Lung (tissue), 12 donors: ENCODE measurements around the gene CYTH1. TPM values are rescaled to one million over a fixed set of nuclear protein-coding genes. Genes with fewer than 3 reads are reported as not detected.
A peak's percentile ranks its signal among the peaks of the same experiment; 100 is the strongest.

Source experiments
- ATAC-seq: fragments of 200-7000 bp; cut with Tn5 transposase; one replicate; pipeline ENCODE4 v1.9.1; 2020; ENCODE audit warnings: moderate number of reproducible peaks; ENCODE audit not compliant: insufficient read depth, low FRiP score
- DNase-seq, 3 donors: peaks; one replicate each; pipeline ENCODE4 v3.0.0-alpha.2; 2013 to 2017
- H3K27ac ChIP-seq, 2 donors: one replicate each; pipeline ENCODE4 v1.5.1; 2013; ENCODE audit warnings: mild to moderate bottlenecking in 2 of 2, moderate library complexity in 2 of 2, control low read depth in 1 of 2, inconsistent platforms in 1 of 2, low read depth in 1 of 2, low read length in 1 of 2
- H3K27me3 ChIP-seq, 3 donors: one replicate each; pipeline ENCODE4 v1.5.1; 2013; ENCODE audit warnings: low read length in 2 of 3; ENCODE audit not compliant: control insufficient read depth in 3 of 3, insufficient read depth in 3 of 3
- H3K36me3 ChIP-seq, 4 donors: one replicate each; pipeline ENCODE4 v1.5.1; 2013; ENCODE audit warnings: low read length in 4 of 4, mild to moderate bottlenecking in 1 of 4, moderate library complexity in 1 of 4; ENCODE audit not compliant: control insufficient read depth in 4 of 4, insufficient read depth in 4 of 4
- H3K4me1 ChIP-seq, 5 donors: one replicate each; pipeline ENCODE4 v1.5.1; 2013; ENCODE audit warnings: low read length in 5 of 5, mild to moderate bottlenecking in 2 of 5, moderate library complexity in 1 of 5; ENCODE audit not compliant: control insufficient read depth in 5 of 5, insufficient read depth in 5 of 5
- H3K4me3 ChIP-seq: one replicate; pipeline ENCODE4 v1.5.1; 2013; ENCODE audit warnings: mild to moderate bottlenecking, control low read depth, moderate library complexity
- H3K9ac ChIP-seq, 2 donors: one replicate each; pipeline ENCODE4 v1.5.1; 2013; ENCODE audit warnings: low read length in 2 of 2, control low read depth in 1 of 2; ENCODE audit not compliant: insufficient read depth in 1 of 2
- H3K9me3 ChIP-seq, 4 donors: one replicate each; pipeline ENCODE4 v1.5.1; 2013; ENCODE audit warnings: low read length in 3 of 4, mild to moderate bottlenecking in 1 of 4, moderate library complexity in 1 of 4; ENCODE audit not compliant: control insufficient read depth in 4 of 4, insufficient read depth in 3 of 4
- CTCF ChIP-seq: IDR thresholded peaks from 2 replicates; pipeline ENCODE4 v1.5.1; 2012; ENCODE audit warnings: mild to moderate bottlenecking; ENCODE audit errors: control extremely low read depth, extremely low read depth
- WGBS, 2 donors: extraction: QIAGEN DNeasy Blood & Tissue Kit; methylation state at CpG; one replicate each; pipeline ENCODE4 v1.1.7; 2013; 5-methylcytosine and 5-hydroxymethylcytosine counted together
- polyA plus RNA-seq, 2 donors: library from polyadenylated mRNA; stranded (reverse); fragments of 200-250 nt; gene quantifications; one replicate each; pipeline ENCODE4 v1.2.1, GENCODE V29; 2013
- total RNA-seq, 2 donors: library from RNA; depleted of rRNA in 1 of 2; stranded (reverse); fragments of >200 nt in 1 of 2; gene quantifications; one replicate each; pipeline ENCODE4 v1.2.1, GENCODE V29; 2014 to 2021
- donor health status: control.
- donor health status: control.
- donor health status: Bipolar disorder and iron deficiency.
- donor health status: healthy.
- donor health status: DM: yes; HTN: yes; CAD: no.

CYTH1 gene
- total and polyA plus RNA-seq, 4 donors = 50.5 to 97.2 (median 76.0) TPM

GRCh38 chr17:78826836-78827509 is 44.9 kb upstream of the CYTH1 start:
- no peak for ATAC-seq
- H3K27ac ChIP-seq = peak overlapping the region in 1 of 2 donors; percentile 46
- H3K4me1 ChIP-seq = no peaks in the 10 kb centered on the region
- no peak overlapping the region for H3K9ac ChIP-seq
- H3K4me3 ChIP-seq = no peak overlapping the region
- no peaks in the 10 kb centered on the region for H3K27me3 ChIP-seq
- 63 to 80% methylated on average over 21 of the region's 21 CpGs for WGBS, 2 donors
- peaks cover 28 to 60% (median 43%) of the 10 kb centered on the region in 4 donors for H3K36me3 ChIP-seq
- no peak for TF ChIP-seq CTCF
- H3K9me3 ChIP-seq = no peaks in the 10 kb centered on the region
- DNase-seq = no peak

- Histone ChIP-seq H3K4me3 (no peak overlapping the region), H3K4me1 (no peaks in the 10 kb centered on the region), H3K27me3 (no peaks in the 10 kb centered on the region), H3K9me3 (no peaks in the 10 kb centered on the region), H3K36me3 (peaks cover 32 to 61% (median 44%) of the 10 kb centered on the region in 4 donors), H3K9ac (no peak overlapping the region), H3K27ac (no peak overlapping the region)
- TF ChIP-seq CTCF = no peak
- ATAC-seq = no peak
- no peak for DNase-seq
- 53 to 71% methylated on average over 5 of the region's 5 CpGs for WGBS, 2 donors
These were observed 44.3 kb upstream of the CYTH1 start for GRCh38 chr17:78826421-78826820.

GRCh38 chr17:78825696-78826095 is 43.6 kb upstream of the CYTH1 start:
- Histone ChIP-seq H3K9me3 (no peaks in the 10 kb centered on the region), H3K36me3 (peaks cover 35 to 62% (median 41%) of the 10 kb centered on the region in 4 donors), H3K27ac (no peak overlapping the region), H3K4me1 (no peaks in the 10 kb centered on the region), H3K4me3 (no peak overlapping the region), H3K27me3 (no peaks in the 10 kb centered on the region), H3K9ac (no peak overlapping the region)
- no peak for DNase-seq
- no peak for TF ChIP-seq CTCF
- WGBS, 2 donors = 71 to 93% methylated on average over 6 of the region's 6 CpGs
- ATAC-seq = no peak

- Histone ChIP-seq H3K36me3 (peaks cover 36 to 70% (median 44%) of the 10 kb centered on the region in 4 donors), H3K27me3 (no peaks in the 10 kb centered on the region), H3K4me1 (peaks cover 0 to 2% (median 0%) of the 10 kb centered on the region in 5 donors), H3K4me3 (no peak overlapping the region), H3K27ac (no peak overlapping the region), H3K9ac (no peak overlapping the region), H3K9me3 (no peaks in the 10 kb centered on the region)
- ATAC-seq (no peak), DNase-seq (no peak)
- TF ChIP-seq CTCF = no peak
- WGBS, 2 donors = 95 to 97% methylated on average over 7 of the region's 7 CpGs
These were observed 42.2 kb upstream of the CYTH1 start for GRCh38 chr17:78824240-78824639.
